ENCODE measurements around the gene HOXD8. TPM values are rescaled to one million over a fixed set of nuclear protein-coding genes. Genes with fewer than 3 reads are reported as not detected.

HOXD8 gene
- total RNA-seq, 1 donor from 2014 or later, result not detected

DNA sequence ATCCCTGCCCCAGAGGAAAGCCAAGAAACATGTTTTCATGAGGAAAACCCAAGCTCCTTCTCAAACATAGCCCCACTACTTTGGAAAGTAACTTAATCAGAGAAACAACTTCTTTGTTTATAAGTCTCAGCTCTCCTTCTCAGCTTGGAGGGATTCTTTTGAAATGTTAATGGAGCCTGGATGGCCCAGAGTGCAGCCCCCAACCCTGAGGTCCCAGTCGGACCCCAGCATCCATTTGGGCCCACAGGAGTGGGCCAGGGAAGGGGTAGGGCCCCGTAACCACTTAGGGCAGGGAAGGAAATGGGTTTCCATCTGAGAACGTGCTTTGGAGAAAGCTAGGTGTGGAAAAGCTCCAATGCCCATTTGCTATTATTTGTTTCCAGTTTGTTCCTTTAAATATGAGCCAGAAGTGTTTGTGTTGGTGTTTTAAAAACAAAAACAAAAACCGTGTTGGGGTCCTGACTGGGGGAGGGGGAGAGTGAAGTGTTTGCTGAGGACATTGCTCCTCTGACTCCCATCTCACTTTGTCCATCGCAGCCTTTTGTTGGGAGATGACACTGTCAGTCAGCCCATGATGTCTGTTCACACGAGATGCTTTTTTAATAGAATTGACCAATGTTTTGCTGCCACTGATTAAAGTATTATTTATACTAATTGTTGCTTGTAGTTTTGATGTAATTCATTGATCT is 26.0 kb downstream of the HOXD8 start:
- Mint-ChIP-seq H3K4me1 (ENCODE audit: low read depth, unreplicated experiment) (no peaks in the 10 kb centered on the region), H3K36me3 (ENCODE audit: low read depth, unreplicated experiment) (no peaks in the 10 kb centered on the region), H3K27me3 (ENCODE audit: low read depth, unreplicated experiment) (peaks cover 82% of the 10 kb centered on the region), H3K4me3 (ENCODE audit: unreplicated experiment) (no peak overlapping the region), H3K27ac (ENCODE audit: unreplicated experiment) (no peak overlapping the region), H3K9me3 (ENCODE audit: unreplicated experiment) (peaks cover 16% of the 10 kb centered on the region)
- Histone ChIP-seq H2AFZ (ENCODE audit: low read depth, low read length) (no peak overlapping the region), H3K9ac (ENCODE audit: low read length) (no peak overlapping the region), H3K4me2 (ENCODE audit: low read length) (peak overlapping the region; percentile 81), H3K4me1 (ENCODE audit: insufficient read depth, low read length) (no peaks in the 10 kb centered on the region), H3K36me3 (ENCODE audit: insufficient read depth, low read length) (no peaks in the 10 kb centered on the region), H3K4me3 (ENCODE audit: insufficient read depth, low read depth, low read length) (no peak overlapping the region), H3K27me3 (ENCODE audit: insufficient read depth, low read length) (peaks cover 81% of the 10 kb centered on the region), H3K79me2 (ENCODE audit: insufficient read depth, low read length) (no peaks in the 10 kb centered on the region), H3K27ac (ENCODE audit: low read depth, low read length) (no peak overlapping the region), H3K9me3 (ENCODE audit: insufficient read depth, low read depth, low read length) (peaks cover 2% of the 10 kb centered on the region), H4K20me1 (ENCODE audit: insufficient read depth, low read length) (no peaks in the 10 kb centered on the region)
- TF ChIP-seq EZH2 (IDR thresholded peaks at IDR 0.05; ENCODE audit: insufficient read depth, low read length), result no peak
- TF ChIP-seq, protein P1, sequence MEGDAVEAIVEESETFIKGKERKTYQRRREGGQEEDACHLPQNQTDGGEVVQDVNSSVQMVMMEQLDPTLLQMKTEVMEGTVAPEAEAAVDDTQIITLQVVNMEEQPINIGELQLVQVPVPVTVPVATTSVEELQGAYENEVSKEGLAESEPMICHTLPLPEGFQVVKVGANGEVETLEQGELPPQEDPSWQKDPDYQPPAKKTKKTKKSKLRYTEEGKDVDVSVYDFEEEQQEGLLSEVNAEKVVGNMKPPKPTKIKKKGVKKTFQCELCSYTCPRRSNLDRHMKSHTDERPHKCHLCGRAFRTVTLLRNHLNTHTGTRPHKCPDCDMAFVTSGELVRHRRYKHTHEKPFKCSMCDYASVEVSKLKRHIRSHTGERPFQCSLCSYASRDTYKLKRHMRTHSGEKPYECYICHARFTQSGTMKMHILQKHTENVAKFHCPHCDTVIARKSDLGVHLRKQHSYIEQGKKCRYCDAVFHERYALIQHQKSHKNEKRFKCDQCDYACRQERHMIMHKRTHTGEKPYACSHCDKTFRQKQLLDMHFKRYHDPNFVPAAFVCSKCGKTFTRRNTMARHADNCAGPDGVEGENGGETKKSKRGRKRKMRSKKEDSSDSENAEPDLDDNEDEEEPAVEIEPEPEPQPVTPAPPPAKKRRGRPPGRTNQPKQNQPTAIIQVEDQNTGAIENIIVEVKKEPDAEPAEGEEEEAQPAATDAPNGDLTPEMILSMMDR (IDR thresholded peaks at IDR 0.05; ENCODE audit: insufficient read depth, low read depth, low read length), result no peak
- DNase-seq (ENCODE audit: low read depth) (no peak), FAIRE-seq (no peak)

DNA sequence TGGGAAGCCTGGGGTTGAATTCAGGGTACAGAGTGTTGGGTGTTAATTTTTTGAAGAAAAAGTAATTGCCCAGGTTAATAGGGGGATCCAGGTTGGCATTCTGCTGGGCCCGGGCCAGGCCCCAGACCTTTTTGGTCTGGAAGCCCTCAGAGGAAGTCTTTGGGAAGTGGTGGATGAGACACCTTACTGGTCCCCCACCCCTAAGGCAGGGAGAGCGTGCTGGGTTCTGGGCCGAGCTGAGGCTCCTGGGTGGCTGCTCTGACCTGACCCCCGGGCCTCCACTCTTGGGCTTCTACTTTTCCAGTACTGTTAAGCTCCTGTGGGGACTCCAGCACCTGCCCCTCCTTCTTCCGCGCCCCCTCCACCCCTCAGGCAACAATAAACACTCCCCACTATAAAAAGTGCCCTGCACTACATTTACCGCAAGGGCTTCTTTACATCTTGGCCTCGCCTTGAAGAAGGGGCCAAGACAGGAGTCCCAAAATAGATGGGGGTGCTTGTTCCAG is 26.8 kb downstream of the HOXD8 start:
- H3K36me3 Mint-ChIP-seq (ENCODE audit: low read depth, unreplicated experiment), result peaks cover 3% of the 10 kb centered on the region
- Histone ChIP-seq H3K27ac (ENCODE audit: low read depth, low read length) (peak overlapping the region; percentile 42), H3K4me1 (ENCODE audit: insufficient read depth, low read length) (no peaks in the 10 kb centered on the region), H3K4me2 (ENCODE audit: low read length) (peak overlapping the region; percentile 82), H4K20me1 (ENCODE audit: insufficient read depth, low read length) (no peaks in the 10 kb centered on the region), H3K79me2 (ENCODE audit: insufficient read depth, low read length) (no peaks in the 10 kb centered on the region), H3K9ac (ENCODE audit: low read length) (peak overlapping the region; percentile 70), H3K9me3 (ENCODE audit: insufficient read depth, low read depth, low read length) (peaks cover 2% of the 10 kb centered on the region), H2AFZ (ENCODE audit: low read depth, low read length) (no peak overlapping the region), H3K27me3 (ENCODE audit: insufficient read depth, low read length) (peaks cover 84% of the 10 kb centered on the region), H3K4me3 (ENCODE audit: insufficient read depth, low read depth, low read length) (no peak overlapping the region), H3K36me3 (ENCODE audit: insufficient read depth, low read length) (no peaks in the 10 kb centered on the region)
- TF ChIP-seq, protein P1 (IDR thresholded peaks at IDR 0.05; ENCODE audit: insufficient read depth, low read depth, low read length), result no peak
- no peak for TF ChIP-seq EZH2 (IDR thresholded peaks at IDR 0.05; ENCODE audit: insufficient read depth, low read length)
- no peak for DNase-seq (ENCODE audit: low read depth)
- H3K27me3 Mint-ChIP-seq (ENCODE audit: low read depth, unreplicated experiment), result peaks cover 82% of the 10 kb centered on the region
- H3K4me3 Mint-ChIP-seq (ENCODE audit: unreplicated experiment), result no peak overlapping the region
- no peaks in the 10 kb centered on the region for H3K4me1 Mint-ChIP-seq (ENCODE audit: low read depth, unreplicated experiment)
- no peak for FAIRE-seq
- H3K9me3 Mint-ChIP-seq (ENCODE audit: unreplicated experiment), result peaks cover 16% of the 10 kb centered on the region
- H3K27ac Mint-ChIP-seq (ENCODE audit: unreplicated experiment), result no peak overlapping the region
